HG03108 (cell line): Measurements from ENCODE around the gene NANOS1.
A peak's percentile ranks its signal among the peaks of the same experiment; 100 is the strongest.

Experiments used
- ATAC-seq: cut with Tn5 transposase; IDR thresholded peaks from one replicate; pipeline ENCODE4 v1.9.1; 2021; ENCODE audit warnings: moderate library complexity; ENCODE audit not compliant: unreplicated experiment

Gene NANOS1, protein sequence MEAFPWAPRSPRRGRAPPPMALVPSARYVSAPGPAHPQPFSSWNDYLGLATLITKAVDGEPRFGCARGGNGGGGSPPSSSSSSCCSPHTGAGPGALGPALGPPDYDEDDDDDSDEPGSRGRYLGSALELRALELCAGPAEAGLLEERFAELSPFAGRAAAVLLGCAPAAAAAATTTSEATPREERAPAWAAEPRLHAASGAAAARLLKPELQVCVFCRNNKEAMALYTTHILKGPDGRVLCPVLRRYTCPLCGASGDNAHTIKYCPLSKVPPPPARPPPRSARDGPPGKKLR

DNA sequence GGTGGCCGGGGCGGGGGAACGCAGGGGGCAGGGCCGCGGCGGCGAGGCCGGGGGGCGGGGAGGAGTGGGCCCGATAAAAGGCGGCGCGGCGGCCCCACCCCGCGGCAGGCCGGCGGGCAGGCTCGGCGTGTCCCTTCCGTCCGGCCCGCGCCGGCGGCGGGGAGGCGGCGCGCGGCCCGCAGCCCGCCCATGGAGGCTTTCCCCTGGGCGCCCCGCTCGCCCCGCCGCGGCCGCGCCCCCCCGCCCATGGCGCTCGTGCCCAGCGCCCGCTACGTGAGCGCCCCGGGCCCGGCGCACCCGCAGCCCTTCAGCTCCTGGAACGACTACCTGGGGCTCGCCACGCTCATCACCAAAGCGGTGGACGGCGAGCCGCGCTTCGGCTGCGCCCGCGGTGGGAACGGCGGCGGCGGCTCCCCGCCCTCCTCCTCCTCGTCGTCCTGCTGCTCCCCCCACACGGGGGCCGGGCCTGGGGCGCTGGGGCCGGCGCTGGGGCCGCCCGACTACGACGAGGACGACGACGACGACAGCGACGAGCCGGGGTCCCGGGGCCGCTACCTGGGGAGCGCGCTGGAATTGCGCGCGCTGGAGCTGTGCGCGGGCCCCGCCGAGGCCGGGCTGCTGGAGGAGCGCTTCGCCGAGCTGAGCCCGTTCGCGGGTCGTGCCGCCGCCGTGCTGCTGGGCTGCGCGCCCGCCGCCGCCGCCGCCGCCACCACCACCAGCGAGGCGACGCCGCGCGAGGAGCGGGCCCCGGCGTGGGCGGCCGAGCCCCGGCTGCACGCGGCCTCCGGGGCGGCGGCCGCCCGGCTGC lies at the start of gene NANOS1:
NANOS1 (plus strand) TSS at position 102 of the 808 bp plus-strand sequence; CDS start at position 190, 88 bp downstream.
- ATAC-seq: peak; percentile 25

DNA sequence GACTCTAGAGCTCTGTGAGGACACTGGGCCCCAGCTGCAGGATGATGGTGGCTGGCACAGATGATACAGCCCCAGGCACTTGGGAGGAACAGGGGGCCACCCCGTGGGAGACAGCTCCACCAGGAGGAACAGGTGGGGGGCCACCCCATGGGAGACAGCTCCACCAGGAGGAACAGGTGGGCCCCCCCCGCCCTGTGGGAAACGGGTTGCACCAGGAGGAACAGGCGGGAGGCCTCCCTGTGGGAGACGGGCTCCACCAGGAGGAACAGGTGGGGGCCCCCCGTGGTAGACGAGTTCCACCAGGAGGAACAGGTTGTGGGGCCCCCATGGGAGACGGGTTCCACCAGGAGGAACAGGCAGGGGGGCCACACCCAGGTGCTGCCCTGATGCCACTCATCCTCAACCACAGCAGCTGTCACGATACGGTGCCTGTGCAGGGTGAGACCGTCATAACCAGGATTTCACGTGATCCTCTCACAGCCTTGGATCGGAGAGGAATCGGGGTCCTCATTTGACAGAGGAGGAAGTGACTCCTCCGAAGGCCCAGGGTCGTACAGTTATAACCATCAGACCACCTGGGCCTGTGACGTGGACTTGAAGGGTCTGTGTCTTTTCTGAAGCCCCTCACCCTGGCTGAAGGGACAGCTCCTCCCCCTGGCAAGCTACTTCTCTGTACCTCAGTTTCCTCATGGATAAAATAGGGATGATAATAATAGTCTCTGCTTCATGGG lies 49.2 kb upstream of the NANOS1 start:
- no peak for ATAC-seq

DNA sequence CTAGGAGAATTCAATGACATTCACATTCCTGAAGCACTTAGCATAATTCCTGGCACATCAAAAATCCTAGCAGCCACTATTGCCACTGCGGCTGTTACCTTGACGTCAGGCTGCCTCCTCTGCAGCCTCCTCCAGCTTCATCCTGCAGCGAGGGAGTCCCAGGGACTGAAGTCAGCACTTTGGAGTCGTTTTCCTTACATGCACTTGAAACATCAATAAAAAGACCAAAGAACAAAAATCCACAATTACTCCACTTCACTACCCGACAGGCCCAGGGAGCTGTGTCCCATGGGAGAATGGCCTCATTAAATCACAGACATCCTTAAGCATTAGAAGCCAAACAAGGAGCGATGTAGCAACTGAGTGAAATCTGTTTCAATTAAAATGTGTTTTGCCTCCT lies 48.6 kb upstream of the NANOS1 start:
- no peak for ATAC-seq

DNA sequence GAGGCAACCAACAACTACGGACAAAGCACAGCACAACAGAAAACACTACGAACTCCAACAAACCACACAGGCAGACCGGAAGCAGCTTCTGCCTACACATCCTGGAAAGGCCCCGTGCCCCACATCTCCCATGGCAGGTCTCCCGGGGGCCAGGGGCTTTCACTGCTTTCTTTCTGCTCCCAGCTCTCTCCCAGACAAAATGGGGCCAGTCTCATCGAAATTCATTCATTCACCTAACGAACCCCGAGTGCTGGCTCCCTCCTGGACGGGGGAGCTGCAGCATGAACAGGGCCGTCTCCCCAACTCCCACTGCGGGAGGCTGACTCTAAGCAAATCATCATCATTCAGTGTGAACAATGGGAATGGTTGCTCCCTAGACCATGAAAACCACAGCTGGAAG lies 47.6 kb upstream of the NANOS1 start:
- no peak for ATAC-seq

DNA sequence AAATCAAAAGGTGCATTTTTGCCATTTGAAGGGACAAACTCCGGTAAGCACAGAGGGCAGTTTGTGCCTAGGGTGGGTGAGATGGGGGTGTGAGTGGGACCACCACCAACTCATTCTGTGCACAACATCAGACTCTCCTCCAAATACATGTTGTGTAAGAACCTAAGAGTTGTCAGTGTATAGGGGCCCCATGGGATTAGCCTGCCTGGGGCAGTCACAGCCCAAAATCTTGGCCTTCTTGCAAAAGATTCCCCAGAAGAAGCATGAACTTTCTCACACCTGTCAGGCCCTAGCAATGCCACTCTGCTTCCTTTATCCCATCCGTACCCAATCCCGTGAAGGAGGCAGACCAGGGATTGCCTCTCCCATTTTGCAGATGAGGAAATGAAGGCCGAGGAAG lies 47.1 kb upstream of the NANOS1 start:
- ATAC-seq: no peak

DNA sequence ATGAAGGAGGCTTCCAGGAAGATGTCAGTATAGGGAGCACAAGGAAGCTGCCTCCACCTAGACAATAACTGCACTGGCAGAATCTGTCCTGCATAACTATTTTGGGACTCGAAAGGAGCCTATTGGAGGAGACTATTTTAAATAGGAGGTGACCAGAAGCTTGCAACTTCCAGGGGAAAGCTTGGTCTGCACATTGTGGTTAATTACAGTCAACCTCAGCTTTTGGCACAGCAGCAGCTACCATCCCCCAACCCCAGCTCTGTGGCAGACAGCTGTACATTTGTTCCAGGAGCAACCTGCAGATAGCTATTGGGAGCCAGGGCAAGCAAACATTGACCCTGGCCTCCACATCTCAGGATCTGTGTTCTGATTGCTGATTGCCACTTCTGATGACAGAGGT lies 46.3 kb upstream of the NANOS1 start:
- no peak for ATAC-seq

DNA sequence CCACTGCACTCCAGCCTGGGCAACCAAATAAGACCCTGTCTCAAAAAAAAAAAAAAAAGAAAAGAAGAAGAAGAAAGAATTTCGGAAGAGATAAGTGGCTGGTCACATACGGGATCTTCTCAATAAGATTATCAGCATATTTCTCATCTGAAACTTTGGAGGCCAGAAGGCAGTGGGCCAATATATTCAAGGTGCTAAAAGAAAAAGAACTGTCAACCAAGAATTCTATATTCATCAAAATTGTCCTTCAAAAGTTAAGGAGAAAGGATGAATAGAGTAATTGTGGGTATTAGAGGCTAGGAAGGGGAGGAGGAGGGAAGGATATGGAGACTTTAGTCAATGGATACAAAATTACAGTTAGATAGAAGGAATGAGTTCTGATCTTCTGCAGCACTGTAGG lies 43.9 kb upstream of the NANOS1 start:
- no peak for ATAC-seq

DNA sequence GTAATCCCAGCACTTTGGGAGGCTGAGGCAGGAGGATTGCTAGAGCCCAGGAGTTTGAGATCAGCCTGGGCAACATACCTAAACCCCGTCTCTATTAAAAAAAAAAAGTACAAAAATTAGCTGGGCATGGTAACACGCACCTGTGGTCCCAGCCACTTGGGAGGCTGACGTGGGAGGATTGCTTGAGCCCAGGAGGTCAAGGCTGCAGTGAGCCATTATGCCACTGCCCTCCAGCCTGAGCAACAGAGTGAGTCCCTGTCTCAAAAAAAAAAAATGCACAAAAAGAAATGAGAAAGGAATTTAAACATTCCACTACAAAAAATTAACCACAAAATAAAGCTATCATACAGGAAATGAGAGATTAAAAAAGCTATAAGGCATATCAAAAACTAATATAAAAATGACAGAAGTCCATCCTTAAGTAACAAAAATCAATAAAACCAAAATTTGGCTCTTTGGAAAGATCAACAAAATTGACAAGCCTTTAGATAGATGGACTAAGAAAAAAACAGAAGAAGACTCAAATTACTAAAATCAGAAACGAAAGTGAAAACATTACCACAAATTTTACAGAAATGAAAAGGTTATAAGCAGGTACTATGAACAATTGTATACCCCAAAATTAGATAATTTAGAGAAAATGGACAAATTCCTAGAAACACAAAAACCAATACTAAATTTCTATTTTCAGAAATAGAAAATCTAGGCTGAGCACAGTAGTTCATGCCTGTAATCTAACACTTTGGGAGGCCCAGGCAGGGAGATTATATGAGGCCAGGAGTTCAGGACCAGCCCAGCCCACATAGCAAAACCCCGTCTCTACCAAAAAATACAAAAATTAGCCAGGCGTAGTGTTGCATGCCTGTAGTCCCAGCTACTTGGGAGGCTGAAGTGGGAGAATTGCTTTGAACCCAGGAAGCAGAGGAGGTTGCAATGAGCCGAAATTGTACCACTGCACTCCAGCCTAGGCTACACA lies 42.4 kb upstream of the NANOS1 start:
- ATAC-seq: peak; percentile 80

DNA sequence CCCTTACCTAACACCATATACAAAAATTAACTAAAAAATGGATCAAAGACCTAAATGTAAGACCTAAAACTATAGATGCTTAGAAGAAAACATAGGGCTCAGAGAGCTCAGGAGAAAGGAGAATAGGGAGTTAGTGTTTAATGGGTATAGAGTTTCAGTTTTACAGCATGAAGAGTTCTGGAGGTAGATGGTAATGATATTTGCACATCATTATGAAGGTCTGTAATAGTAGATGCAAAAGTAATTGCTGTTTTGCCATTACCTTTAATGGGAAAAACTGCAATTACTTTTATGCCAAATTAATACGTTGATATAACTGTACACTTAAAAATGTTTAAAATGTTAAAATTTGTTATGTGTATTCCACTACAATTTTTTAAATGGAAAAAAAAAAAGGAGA lies 39.2 kb upstream of the NANOS1 start:
- ATAC-seq: no peak

DNA sequence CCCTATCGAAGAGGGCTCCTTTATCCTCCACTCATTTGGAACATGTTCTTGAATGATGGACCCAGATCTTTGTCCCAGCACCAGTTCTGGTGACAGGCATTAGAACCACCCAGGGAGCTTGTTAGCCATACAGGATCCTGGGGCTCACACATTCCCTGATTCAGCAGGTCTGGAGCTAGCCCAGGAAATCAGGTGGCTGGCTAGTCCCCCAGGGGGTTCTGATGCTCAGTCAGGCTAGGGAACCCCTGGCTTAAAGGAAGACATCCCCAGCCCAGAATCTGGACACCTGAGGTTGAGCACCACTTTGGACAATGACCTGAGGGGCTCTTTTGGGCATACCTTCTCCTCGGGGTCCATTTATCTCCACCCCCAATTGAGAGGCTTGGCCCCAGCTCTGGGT lies 37.0 kb upstream of the NANOS1 start:
- no peak for ATAC-seq

DNA sequence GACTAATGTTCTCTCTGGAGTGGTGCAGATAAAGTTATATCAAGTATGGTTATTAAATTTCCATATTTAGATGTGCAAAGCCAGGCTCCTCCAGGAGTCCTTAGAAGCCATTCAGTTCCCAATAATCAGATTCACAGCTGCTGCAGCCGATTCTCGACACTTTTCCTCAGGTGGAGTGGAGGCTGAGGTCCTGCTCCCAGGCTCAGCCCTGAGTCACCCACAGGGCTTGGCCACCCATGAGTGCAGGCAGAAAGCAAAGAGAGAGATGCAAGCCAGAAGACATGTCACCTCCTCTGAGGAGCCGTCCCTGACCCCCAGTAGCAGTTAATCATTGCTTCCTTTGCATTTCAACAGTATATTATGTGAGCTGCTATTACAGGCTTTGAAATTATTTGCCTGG lies 36.3 kb upstream of the NANOS1 start:
- ATAC-seq: no peak

DNA sequence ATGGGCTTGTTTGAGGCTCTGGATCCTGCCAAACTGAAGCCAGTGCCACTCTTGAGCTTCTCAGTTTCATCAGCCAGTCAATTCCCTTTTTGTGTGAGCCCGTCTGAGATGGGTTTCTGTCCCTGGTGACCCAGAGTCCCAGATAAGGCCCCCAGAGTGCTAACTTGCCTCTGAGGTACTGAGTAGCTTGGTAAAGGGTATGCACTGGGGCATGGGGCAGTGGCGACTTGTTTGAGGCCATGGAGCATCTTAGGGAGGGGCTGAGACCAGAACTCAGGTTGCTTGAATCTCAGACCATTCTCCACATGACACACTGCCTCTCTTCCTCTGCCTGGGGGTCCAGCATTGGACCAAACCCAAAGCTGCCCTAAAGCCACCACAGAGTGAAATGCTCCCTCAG lies 35.2 kb upstream of the NANOS1 start:
- ATAC-seq: no peak

DNA sequence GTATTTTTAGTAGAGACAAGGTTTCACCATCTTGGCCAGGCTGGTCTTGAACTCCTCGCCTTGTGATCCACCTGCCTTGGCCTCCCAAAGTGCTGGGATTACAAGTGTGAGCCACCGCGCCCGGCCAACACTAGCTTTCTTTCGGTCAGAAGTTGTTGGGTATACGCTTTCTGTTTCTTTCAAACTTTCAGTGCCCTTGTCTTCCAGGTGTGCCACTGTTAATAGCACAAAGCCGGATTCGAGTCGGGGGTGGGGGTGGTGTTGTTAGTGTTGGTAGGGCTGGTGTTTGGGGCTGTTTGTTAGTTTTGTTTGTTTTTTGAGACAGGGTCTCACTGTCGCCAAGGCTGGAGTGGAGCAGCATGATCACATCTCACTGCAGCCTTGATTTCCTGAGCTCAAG lies 33.8 kb upstream of the NANOS1 start:
- no peak for ATAC-seq

DNA sequence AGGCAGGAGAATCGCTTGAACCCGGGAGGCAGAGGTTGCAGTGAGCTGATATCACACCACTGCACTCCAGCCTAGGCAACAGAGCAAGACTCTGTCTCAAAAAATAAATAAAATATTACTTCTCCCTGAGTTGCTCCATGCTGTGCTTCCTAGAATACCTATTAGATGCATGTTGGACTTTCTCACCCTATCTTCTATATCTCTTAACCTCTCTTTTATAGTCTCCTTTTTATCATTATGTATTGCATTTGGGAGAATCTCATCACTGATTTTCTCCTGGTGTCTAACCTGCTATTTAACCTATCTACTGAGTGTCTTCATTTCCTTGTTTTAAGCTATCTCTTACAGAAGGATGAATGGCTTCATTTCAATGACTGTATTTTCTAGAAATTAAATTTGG lies 32.1 kb upstream of the NANOS1 start:
- no peak for ATAC-seq

DNA sequence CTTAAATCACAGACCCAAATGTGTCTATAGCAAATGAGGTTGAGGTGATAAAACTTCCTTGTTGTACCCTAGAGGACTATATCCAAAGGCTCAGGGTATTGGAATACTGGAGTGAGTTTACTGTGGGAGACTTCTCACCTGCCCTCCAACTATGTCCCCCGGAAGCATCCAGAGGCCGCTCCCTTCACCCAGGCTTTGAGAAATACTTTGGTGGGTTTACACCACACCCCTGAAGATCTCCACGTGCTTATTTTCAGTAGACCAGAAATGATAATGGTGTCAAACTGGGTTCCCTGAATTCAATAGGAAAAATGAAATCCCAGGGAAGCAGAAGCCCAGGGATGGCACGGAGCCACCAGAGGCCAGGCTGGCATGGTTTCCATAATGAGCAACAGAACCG lies 31.3 kb upstream of the NANOS1 start:
- no peak for ATAC-seq

DNA sequence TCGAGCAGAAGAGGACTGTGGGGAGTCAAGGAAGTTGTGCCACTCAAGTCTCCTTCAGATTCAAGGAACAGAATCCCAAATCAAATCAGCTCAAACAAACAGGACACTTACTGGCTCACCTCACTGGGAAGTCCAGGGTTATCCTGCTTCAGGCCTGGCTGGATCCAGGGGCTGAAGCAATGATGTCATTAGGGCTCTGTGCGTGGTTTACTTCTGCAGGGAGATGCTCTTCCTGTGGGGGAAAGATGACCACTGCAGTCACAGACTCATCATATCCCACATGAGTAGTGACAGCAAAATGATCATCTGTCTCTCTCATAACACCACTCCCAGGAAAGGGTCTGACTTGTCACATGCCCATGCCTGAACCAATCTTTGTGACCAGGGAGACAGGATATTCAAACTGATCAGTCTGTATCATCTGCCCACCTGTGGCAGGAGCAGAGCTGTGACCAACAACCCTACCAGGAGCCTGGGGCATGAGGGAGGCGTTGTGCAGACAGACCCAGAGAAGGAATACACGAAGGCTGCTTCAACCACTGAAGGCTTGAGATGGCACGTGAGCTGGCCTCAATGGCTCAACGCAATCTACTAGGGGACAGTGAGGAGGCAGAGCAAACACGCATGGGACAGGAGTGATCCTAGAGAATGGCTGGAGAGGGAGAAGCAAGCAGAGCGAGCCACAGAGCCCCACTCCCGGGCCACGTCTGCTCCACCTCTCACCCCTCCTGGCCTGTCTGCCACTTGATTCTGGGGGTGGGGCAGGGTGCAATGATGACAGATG lies 27.6 kb upstream of the NANOS1 start:
- ATAC-seq: no peak

DNA sequence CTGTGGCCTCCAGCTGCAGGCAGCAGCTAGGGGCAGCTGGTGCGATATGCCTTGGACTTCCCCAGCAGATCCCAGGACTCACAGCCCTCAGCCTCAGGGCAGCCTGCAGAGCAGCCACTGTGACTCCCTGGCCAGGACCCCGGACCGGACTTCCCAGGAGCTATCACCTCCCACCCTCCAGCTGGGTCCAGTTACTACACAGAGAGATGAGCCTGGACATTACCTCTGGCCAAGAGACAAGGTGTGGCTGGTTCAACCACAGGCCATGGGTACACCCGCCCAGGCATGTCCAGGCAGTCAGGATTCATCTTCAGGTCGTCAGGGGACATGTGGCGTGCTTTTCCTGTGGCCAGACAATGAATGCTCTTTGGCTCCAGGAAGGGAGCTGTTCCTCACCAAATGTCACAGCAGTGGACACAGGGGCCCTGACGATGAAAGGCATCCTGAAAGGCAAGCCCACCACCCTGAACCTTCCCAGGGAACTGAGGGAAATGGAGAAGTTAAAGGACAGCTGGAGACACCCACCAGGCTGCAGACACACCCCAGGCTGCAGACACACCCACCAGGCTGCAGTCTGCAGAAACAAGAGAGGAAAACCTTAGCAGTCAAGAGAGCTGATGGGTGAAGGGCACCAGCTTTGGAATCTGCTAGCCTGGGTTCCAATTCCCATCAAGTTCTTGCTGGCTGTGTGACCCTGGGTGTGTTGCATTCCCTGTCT lies 25.8 kb upstream of the NANOS1 start:
- no peak for ATAC-seq

DNA sequence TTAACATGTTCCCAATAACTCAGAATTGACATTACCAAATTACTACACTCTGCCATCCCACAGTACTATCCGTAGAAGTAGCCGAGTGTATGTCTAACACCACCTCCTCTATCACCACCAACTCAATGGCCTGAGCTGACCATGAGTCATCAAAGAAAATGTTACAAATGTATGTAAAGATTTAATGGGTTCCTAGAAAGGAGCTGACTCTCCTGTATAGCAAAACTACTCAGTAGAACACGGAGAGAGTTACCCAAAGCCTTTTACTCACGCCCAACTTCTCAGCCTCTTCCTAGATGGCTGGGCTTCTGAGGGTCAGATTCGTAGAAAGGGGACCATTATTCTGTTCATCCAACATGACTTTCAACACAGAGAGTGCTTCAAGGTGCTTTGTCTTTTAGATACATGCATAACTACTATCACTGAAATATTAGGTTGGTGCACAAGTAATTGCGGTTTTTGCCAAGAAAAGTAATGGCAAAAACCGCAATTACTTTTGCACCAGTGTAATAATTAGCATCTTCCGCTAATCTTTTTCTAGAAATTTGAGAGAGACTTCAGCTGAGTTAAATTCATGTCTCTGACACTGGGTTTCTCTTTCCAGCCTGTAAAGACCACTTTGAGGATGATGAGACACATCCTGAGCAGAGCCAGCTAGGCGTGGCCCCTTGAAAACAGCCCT lies 24.0 kb upstream of the NANOS1 start:
- no peak for ATAC-seq
